Thyroid gland (tissue), 4 donors: Measurements from ENCODE around the gene HECTD4. TPM values are rescaled to one million over a fixed set of nuclear protein-coding genes. Genes with fewer than 3 reads are reported as not detected.
A peak's percentile ranks its signal among the peaks of the same experiment; 100 is the strongest.

Source experiments
- DNase-seq, 2 donors: peaks; one replicate each; pipeline ENCODE4 v3.0.0-alpha.2; 2019
- H3K27ac ChIP-seq, 3 donors: fragments of 200-600 bp; sonication (generic); 1 replicate in 2 of 3; 2 replicates in 1 of 3; pipeline ENCODE4 v1.5.1; 2016 to 2019; ENCODE audit warnings: mild to moderate bottlenecking in 1 of 3, moderate library complexity in 1 of 3
- H3K27me3 ChIP-seq: fragments of 200-600 bp; sonication (generic); one replicate; pipeline ENCODE4 v1.5.1; 2019
- H3K36me3 ChIP-seq, 2 donors: fragments of 200-600 bp; sonication (generic); one replicate each; pipeline ENCODE4 v1.5.1; 2016 to 2019
- H3K4me1 ChIP-seq, 2 donors: fragments of 200-600 bp; sonication (generic); one replicate each; pipeline ENCODE4 v1.5.1; 2017 to 2019
- H3K4me3 ChIP-seq, 3 donors: fragments of 200-600 bp; sonication (generic); replicated peaks in 1 of 3; 1 replicate in 2 of 3; 2 replicates in 1 of 3; pipeline ENCODE4 v1.5.1; 2016; ENCODE audit warnings: mild to moderate bottlenecking in 1 of 3
- H3K9me3 ChIP-seq: fragments of 200-600 bp; sonication (generic); one replicate; pipeline ENCODE4 v1.5.1; 2017
- CTCF ChIP-seq, 6 experiments: fragments of 200-600 bp in 3 of 6; fragments of 450-650 bp in 3 of 6; sonication (generic) in 3 of 6; IDR thresholded peaks; one replicate each; pipeline ENCODE4 v1.5.1; 2016 to 2019; ENCODE audit warnings: antibody characterized with exemption in 6 of 6, mild to moderate bottlenecking in 2 of 6, inconsistent platforms in 1 of 6, moderate library complexity in 1 of 6
- POLR2A ChIP-seq, 2 donors: fragments of 450-650 bp; IDR thresholded peaks; one replicate each; pipeline ENCODE4 v1.6.1; 2017; ENCODE audit warnings: antibody characterized with exemption in 2 of 2, mild to moderate bottlenecking in 2 of 2, moderate library complexity in 1 of 2
- WGBS, 2 donors: methylation state at CpG; one replicate each; pipeline ENCODE4 v1.1.5; 2017; 5-methylcytosine and 5-hydroxymethylcytosine counted together
- intact Hi-C: fragments of 100-400 bp; cut with DNase I; formaldehyde crosslinking; loops from one replicate; pipeline ENCODE4 v1.15.1; 2023
- total RNA-seq, 4 donors: library from RNA; depleted of rRNA; stranded (reverse); fragments of >200 nt; gene quantifications; one replicate each; pipeline ENCODE4 v1.2.3, GENCODE V29; 2016

HECTD4 gene
- total RNA-seq, 4 donors from 2014 or later = 68.5 to 115 (median 79.6) TPM

GRCh38 chr12:112325622-112326207, 56.5 kb downstream of the HECTD4 start:
- H3K27me3 ChIP-seq = no peaks in the 10 kb centered on the region
- no peak for TF ChIP-seq CTCF (IDR thresholded peaks at IDR 0.05)
- no peak for TF ChIP-seq POLR2A (IDR thresholded peaks at IDR 0.05)
- 80 to 88% methylated on average over 7 of the region's 7 CpGs for WGBS, 2 donors
- DNase-seq = no peak
- H3K27ac ChIP-seq = no peak overlapping the region
- H3K4me1 ChIP-seq = peaks cover 4 to 34% of the 10 kb centered on the region in 2 donors
- no peak overlapping the region for H3K4me3 ChIP-seq
- H3K36me3 ChIP-seq = no peaks in the 10 kb centered on the region
- no peaks in the 10 kb centered on the region for H3K9me3 ChIP-seq
- intact Hi-C loops = no loop called here

GRCh38 chr12:112325157-112325556, 57.1 kb downstream of the HECTD4 start:
- no peak for DNase-seq
- no peaks in the 10 kb centered on the region for H3K9me3 ChIP-seq
- 85 to 94% methylated on average over 1 of the region's 1 CpG for WGBS, 2 donors
- intact Hi-C loops = no loop called here
- TF ChIP-seq POLR2A (IDR thresholded peaks at IDR 0.05) (no peak), CTCF (IDR thresholded peaks at IDR 0.05) (no peak)
- H3K27ac ChIP-seq = no peak overlapping the region
- H3K4me1 ChIP-seq = peaks cover 4 to 34% of the 10 kb centered on the region in 2 donors
- H3K4me3 ChIP-seq = no peak overlapping the region
- H3K27me3 ChIP-seq = no peaks in the 10 kb centered on the region
- no peaks in the 10 kb centered on the region for H3K36me3 ChIP-seq

- Histone ChIP-seq H3K27ac (no peak overlapping the region), H3K27me3 (no peaks in the 10 kb centered on the region), H3K9me3 (no peaks in the 10 kb centered on the region), H3K4me1 (peaks cover 4 to 24% of the 10 kb centered on the region in 2 donors), H3K36me3 (peaks cover 0 to 4% of the 10 kb centered on the region in 2 donors), H3K4me3 (no peak overlapping the region)
- no peak for TF ChIP-seq POLR2A (IDR thresholded peaks at IDR 0.05)
- TF ChIP-seq CTCF (IDR thresholded peaks at IDR 0.05) = no peak
- intact Hi-C loops = no loop called here
- peak; percentile 58 to 67 for DNase-seq
- WGBS, 2 donors = 42 to 52% methylated on average over 4 of the region's 4 CpGs
These were observed 59.2 kb downstream of the HECTD4 start for GRCh38 chr12:112322882-112323547.

- WGBS, 2 donors = 84 to 85% methylated on average over 2 of the region's 2 CpGs
- peaks cover 0 to 4% of the 10 kb centered on the region in 2 donors for H3K36me3 ChIP-seq
- no peaks in the 10 kb centered on the region for H3K27me3 ChIP-seq
- intact Hi-C loops = no loop called here
- no peak for DNase-seq
- H3K27ac ChIP-seq = peak overlapping the region in 1 of 3 donors; percentile 42
- no peak overlapping the region for H3K4me3 ChIP-seq
- peaks cover 4 to 26% of the 10 kb centered on the region in 2 donors for H3K4me1 ChIP-seq
- no peak for TF ChIP-seq CTCF (IDR thresholded peaks at IDR 0.05)
- TF ChIP-seq POLR2A (IDR thresholded peaks at IDR 0.05) = no peak
- H3K9me3 ChIP-seq = no peaks in the 10 kb centered on the region
These were observed 59.8 kb downstream of the HECTD4 start for GRCh38 chr12:112322441-112322840.

GRCh38 chr12:112321245-112321644, 61.0 kb downstream of the HECTD4 start:
- peaks cover 0 to 4% of the 10 kb centered on the region in 2 donors for H3K36me3 ChIP-seq
- no peak for DNase-seq
- H3K9me3 ChIP-seq = no peaks in the 10 kb centered on the region
- intact Hi-C loops = no loop called here
- H3K4me1 ChIP-seq = peaks cover 4 to 27% of the 10 kb centered on the region in 2 donors
- H3K27me3 ChIP-seq = no peaks in the 10 kb centered on the region
- H3K27ac ChIP-seq = peak overlapping the region in 1 of 3 donors; percentile 42
- H3K4me3 ChIP-seq = no peak overlapping the region
- TF ChIP-seq POLR2A (IDR thresholded peaks at IDR 0.05) (no peak), CTCF (IDR thresholded peaks at IDR 0.05) (no peak)
